Measurements from ENCODE around the gene ANKMY1.

ANKMY1 gene

GRCh38 chr2:240501531-240501991, 56.2 kb downstream of the ANKMY1 start:
- Histone ChIP-seq H3K27me3 (ENCODE audit: insufficient read depth, low read depth) (no peaks in the 10 kb centered on the region), H3K4me1 (ENCODE audit: low read depth, poor library complexity, severe bottlenecking) (no peaks in the 10 kb centered on the region), H3K79me2 (ENCODE audit: insufficient read depth, low read depth) (no peaks in the 10 kb centered on the region), H4K20me1 (ENCODE audit: insufficient read depth) (no peaks in the 10 kb centered on the region), H3K27ac (no peak overlapping the region), H3K36me3 (ENCODE audit: insufficient read depth) (no peaks in the 10 kb centered on the region), H3K4me3 (IDR thresholded peaks at IDR 0.05; ENCODE audit: insufficient read depth, low read depth, low read length) (no peak overlapping the region), H2AFZ (ENCODE audit: low read depth) (no peak overlapping the region), H3K4me2 (no peak overlapping the region), H3K9ac (no peak overlapping the region)
- no peak for TF ChIP-seq CTCF (conservative IDR thresholded peaks at IDR 0.05; ENCODE audit: low read depth, low read length)

DNA sequence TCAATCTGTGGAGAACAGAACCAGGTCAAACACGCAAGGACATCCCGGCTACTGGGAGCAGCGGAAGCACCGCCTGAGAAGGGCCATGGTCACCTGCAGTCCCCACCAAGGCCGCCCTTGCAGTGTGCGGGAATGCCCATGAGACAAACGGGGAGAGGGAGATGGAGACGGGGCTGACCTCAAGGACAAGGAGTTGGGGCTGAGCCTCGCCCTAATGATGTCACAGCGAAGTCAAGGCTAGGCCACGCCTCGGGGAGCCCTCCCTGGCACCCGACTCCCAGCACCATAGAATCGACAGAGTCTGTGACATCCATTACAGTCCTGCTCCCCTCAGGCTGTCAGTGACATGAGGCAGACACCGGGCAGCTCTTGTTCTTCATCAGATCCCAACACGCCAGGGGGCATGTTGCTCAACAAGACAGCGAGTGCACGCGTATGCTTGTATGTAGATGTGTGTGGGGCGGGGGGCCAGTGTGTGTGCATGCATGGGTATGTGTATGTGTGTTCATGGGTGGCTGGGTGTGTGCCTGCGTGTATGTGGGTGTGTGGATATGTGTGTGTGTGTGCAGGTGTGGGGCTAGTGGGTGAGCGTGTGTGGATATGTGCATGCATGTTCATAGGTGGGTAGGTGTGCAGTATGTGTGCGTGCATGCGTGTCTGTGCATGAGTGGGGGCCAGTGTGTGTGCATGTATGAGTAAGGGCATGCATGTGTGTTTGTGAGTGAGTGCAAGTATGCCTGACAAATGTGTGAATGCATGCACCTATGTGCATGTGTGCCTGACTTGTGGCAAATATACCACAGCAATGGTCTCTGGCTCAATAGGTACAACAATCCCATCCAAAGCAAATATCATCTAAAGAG, 57.0 kb downstream of the ANKMY1 start:
- Histone ChIP-seq H3K4me2 (no peak overlapping the region), H3K27me3 (ENCODE audit: insufficient read depth, low read depth) (no peaks in the 10 kb centered on the region), H3K9ac (no peak overlapping the region), H3K36me3 (ENCODE audit: insufficient read depth) (no peaks in the 10 kb centered on the region), H3K27ac (no peak overlapping the region), H2AFZ (ENCODE audit: low read depth) (no peak overlapping the region), H4K20me1 (ENCODE audit: insufficient read depth) (no peaks in the 10 kb centered on the region), H3K4me3 (IDR thresholded peaks at IDR 0.05; ENCODE audit: insufficient read depth, low read depth, low read length) (no peak overlapping the region), H3K79me2 (ENCODE audit: insufficient read depth, low read depth) (no peaks in the 10 kb centered on the region), H3K4me1 (ENCODE audit: low read depth, poor library complexity, severe bottlenecking) (no peaks in the 10 kb centered on the region)
- TF ChIP-seq CTCF (conservative IDR thresholded peaks at IDR 0.05; ENCODE audit: low read depth, low read length): no peak

DNA sequence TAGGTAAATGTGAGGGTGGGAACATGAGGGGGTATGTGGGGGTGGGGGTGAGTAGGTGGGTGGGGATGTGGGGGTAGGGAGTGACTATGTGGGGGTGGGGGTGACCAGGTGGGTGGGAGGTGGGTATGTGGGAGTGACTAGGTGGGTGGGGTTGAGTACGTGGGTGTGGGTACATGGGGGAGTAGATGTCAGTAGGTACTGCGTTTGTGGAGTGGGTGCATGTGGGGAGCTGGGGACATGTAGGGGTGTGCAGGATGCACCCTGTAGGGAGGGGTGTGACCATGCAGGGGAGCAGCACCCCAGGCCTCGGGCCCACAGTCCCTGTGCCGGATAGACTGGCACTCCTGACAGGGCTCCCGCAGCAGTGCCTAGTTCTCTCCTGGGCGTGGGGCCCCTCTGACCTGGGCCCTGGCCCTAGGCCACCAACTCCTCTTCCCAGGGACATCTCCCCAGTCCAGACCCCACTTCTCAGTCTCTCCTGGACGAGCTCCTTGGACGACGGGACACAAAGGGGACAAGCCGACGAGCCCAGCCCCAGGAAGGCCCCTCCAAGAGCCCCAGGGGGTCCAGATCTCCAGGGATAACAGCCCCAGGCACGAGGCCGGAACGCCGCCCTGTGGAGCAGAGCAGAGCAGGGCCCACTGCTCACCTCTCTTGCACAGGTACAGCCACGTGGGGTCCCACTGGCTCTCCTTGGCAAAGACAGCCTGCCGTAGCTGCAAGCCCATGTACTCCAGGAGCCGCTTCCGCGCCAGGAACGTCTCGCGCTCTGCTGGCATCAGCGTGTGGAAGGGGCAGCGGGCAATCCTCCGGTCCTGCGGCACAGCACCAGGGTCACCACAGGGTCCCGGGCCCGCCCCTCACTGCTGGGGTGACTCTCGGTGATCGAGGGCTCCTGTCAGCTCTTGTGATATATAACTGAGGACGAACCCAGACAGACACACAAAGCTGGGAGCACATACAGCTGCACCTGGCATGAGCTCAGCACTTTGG, 58.2 kb downstream of the ANKMY1 start:
- Histone ChIP-seq H3K4me1 (ENCODE audit: low read depth, poor library complexity, severe bottlenecking) (no peaks in the 10 kb centered on the region), H3K79me2 (ENCODE audit: insufficient read depth, low read depth) (no peaks in the 10 kb centered on the region), H2AFZ (ENCODE audit: low read depth) (no peak overlapping the region), H3K27me3 (ENCODE audit: insufficient read depth, low read depth) (no peaks in the 10 kb centered on the region), H4K20me1 (ENCODE audit: insufficient read depth) (no peaks in the 10 kb centered on the region), H3K4me2 (no peak overlapping the region), H3K27ac (no peak overlapping the region), H3K36me3 (ENCODE audit: insufficient read depth) (no peaks in the 10 kb centered on the region), H3K4me3 (IDR thresholded peaks at IDR 0.05; ENCODE audit: insufficient read depth, low read depth, low read length) (no peak overlapping the region), H3K9ac (no peak overlapping the region)
- TF ChIP-seq CTCF (conservative IDR thresholded peaks at IDR 0.05; ENCODE audit: low read depth, low read length): no peak

DNA sequence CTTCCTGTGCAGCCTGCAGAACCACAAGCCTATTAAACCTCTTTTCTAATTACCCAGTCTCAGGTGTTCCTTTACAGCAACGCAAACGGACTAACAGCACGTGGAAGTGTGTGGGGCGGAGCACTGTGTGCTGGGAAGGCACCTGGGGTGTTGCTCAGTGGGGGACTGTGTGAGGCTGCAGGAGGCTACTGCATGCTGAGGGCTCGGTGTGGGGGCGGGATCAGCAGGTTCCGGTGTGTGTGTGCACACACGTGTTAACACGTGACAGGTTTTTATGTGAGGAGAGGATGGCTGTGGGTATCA, 58.9 kb downstream of the ANKMY1 start:
- TF ChIP-seq CTCF (conservative IDR thresholded peaks at IDR 0.05; ENCODE audit: low read depth, low read length): no peak
- Histone ChIP-seq H3K4me2 (no peak overlapping the region), H3K36me3 (ENCODE audit: insufficient read depth) (no peaks in the 10 kb centered on the region), H2AFZ (ENCODE audit: low read depth) (no peak overlapping the region), H3K4me3 (IDR thresholded peaks at IDR 0.05; ENCODE audit: insufficient read depth, low read depth, low read length) (no peak overlapping the region), H4K20me1 (ENCODE audit: insufficient read depth) (no peaks in the 10 kb centered on the region), H3K9ac (no peak overlapping the region), H3K79me2 (ENCODE audit: insufficient read depth, low read depth) (no peaks in the 10 kb centered on the region), H3K4me1 (ENCODE audit: low read depth, poor library complexity, severe bottlenecking) (no peaks in the 10 kb centered on the region), H3K27ac (no peak overlapping the region), H3K27me3 (ENCODE audit: insufficient read depth, low read depth) (no peaks in the 10 kb centered on the region)
